K562 (cell line): ENCODE results near the gene LRP1. TPM values are rescaled to one million over a fixed set of nuclear protein-coding genes. Genes with fewer than 3 reads are reported as not detected.

Source experiments
- CREB3 ChIP-seq: fragments of 450-650 bp; conservative IDR thresholded peaks from 2 replicates; pipeline ENCODE4 v1.6.1; 2016; ENCODE audit warnings: missing genetic modification characterization, low read depth, mild to moderate bottlenecking, missing compliant biosample characterization, moderate library complexity
- GATAD2A ChIP-seq: fragments of 450-650 bp; IDR thresholded peaks from 2 replicates; pipeline ENCODE4 v1.6.1; 2017
- MGA ChIP-seq: fragments of 450-650 bp; IDR thresholded peaks from 2 replicates; pipeline ENCODE4 v1.6.1; 2016; ENCODE audit warnings: mild to moderate bottlenecking, moderate library complexity
- NFRKB ChIP-seq: fragments of 450-650 bp; IDR thresholded peaks from 2 replicates; pipeline ENCODE4 v1.6.1; 2016; ENCODE audit warnings: low read depth
- SMARCA5 ChIP-seq: fragments of 450-650 bp; IDR thresholded peaks from 2 replicates; pipeline ENCODE4 v1.6.1; 2016
- SMARCC2 ChIP-seq: fragments of 450-650 bp; IDR thresholded peaks from 2 replicates; pipeline ENCODE4 v1.6.1; 2017; ENCODE audit warnings: antibody characterized with exemption, moderate library complexity, mild to moderate bottlenecking, low read depth
- TAL1 ChIP-seq: fragments of 450-650 bp; IDR thresholded peaks from 2 replicates; pipeline ENCODE4 v1.6.1; 2016; ENCODE audit warnings: mild to moderate bottlenecking
- YBX1 ChIP-seq: fragments of 450-650 bp; IDR thresholded peaks from 2 replicates; pipeline ENCODE4 v1.7.1; 2016; ENCODE audit warnings: mild to moderate bottlenecking
- ZFPM2 ChIP-seq: fragments of 250-450 bp; sonication (Bioruptor Pico); IDR thresholded peaks from 2 replicates; pipeline ENCODE4 v1.5.1; 2022; ENCODE audit warnings: mild to moderate bottlenecking
- ZNF512 ChIP-seq: IDR thresholded peaks from 2 replicates; pipeline ENCODE4 v1.6.1; 2016; ENCODE audit warnings: missing genetic modification characterization, missing compliant biosample characterization
- ZNF778 ChIP-seq: fragments of 450-650 bp; formaldehyde crosslinking; IDR thresholded peaks from 2 replicates; pipeline ENCODE4 v1.4.0; 2020; ENCODE audit warnings: mild to moderate bottlenecking, moderate library complexity
- polyA plus RNA-seq, 8 experiments: library from polyadenylated mRNA; depleted of rRNA in 4 of 8; stranded (reverse) in 5 of 8; unstranded in 3 of 8; fragments of >200 nt; fragmentation: Nextera tagmentation in 2 of 8; fragmentation: Illumina TruSeq in 1 of 8; extraction: Ambion mirVana in 2 of 8; extraction: Trizol in 1 of 8; gene quantifications; 2 replicates each; pipeline versions ENCODE4 v1.2.1 to v1.2.3, GENCODE V29; 2011 to 2014; ENCODE audit warnings: inconsistent platforms in 1 of 8, missing spikeins in 1 of 8
- total RNA-seq, 7 experiments: library from RNA; depleted of rRNA in 6 of 7; stranded (reverse); fragments of >200 nt in 6 of 7; fragmentation: Illumina TruSeq in 2 of 7; extraction: Trizol in 2 of 7; gene quantifications; 2 replicates each; pipeline versions ENCODE4 v1.2.1 to v1.2.3, GENCODE V29; 2011 to 2021; ENCODE audit warnings: low replicate concordance in 1 of 7

Gene LRP1
- total and polyA plus RNA-seq, 9 of the 15 experiments (the other 6 are each of a cell fraction or from before 2014, with no cell fraction given): 0.04 to 0.64 (median 0.19) TPM; not detected in 2

GRCh38 chr12:57088354-57089270 is 39.7 kb upstream of the LRP1 start, which contains the start of gene NAB2 (continued):
- TF ChIP-seq MGA: peak; percentile 96
- 0 out of 2 replicates have a peak, but pooled peaks have one; percentile 21 for TF ChIP-seq ZFPM2 (CRISPR knock-in tag)
- peak; percentile 43; the same call in 1 of the 2 replicates for TF ChIP-seq SMARCA5
- TF ChIP-seq GATAD2A: peak; percentile 50; the same call in 1 of the 2 replicates
- TF ChIP-seq ZNF512: no peak
- TF ChIP-seq YBX1: no peak
- TF ChIP-seq CREB3 (tag): 0 out of 2 replicates have a peak, but pooled peaks have one; percentile 18
- TF ChIP-seq SMARCC2: no peak
- TF ChIP-seq TAL1: no peak
- peak; percentile 44; the same call in 1 of the 2 replicates for TF ChIP-seq NFRKB
- TF ChIP-seq ZNF778 (CRISPR knock-in tag): no peak
